HG03039 (cell line): Measurements from ENCODE around the gene SP3.
"Not testable (repeated sequence)": the region's sequence is repeated elsewhere in the genome, so short reads cannot be mapped to it uniquely, and the experiment has no call there.

Experiments used
- ATAC-seq: cut with Tn5 transposase; IDR thresholded peaks from one replicate; pipeline ENCODE4 v1.9.1; 2021; ENCODE audit warnings: mild to moderate bottlenecking, moderate library complexity; ENCODE audit not compliant: unreplicated experiment

The SP3 gene

DNA sequence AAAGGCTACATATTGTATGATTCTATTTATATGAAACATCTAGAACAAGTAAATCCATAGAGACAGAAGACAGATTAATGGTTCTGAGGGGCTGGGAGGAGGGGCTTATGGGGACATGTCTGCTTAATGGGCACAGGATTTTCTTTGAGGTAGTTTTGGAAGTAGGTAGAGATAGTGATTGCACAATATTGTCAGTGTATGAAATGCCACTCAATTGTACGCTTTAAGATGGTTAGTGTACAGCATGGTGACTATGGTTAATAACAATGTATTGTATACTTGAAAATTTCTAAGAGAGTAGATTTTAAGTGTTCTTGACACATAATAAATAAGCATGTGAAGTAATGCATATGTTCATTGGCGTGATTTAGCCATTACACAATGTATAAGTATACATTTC lies 68.4 kb downstream of the SP3 start:
- ATAC-seq = no peak

- ATAC-seq = no peak
Observed at GRCh38 chr2:173892341-173892740, 72.8 kb downstream of the SP3 start.

- no peak for ATAC-seq
Observed at GRCh38 chr2:173891315-173892037, 73.7 kb downstream of the SP3 start.

GRCh38 chr2:173889464-173889863 lies 75.7 kb downstream of the SP3 start:
- not testable (repeated sequence) for ATAC-seq

- no peak for ATAC-seq
Observed at GRCh38 chr2:173886613-173887012, 78.6 kb downstream of the SP3 start.

GRCh38 chr2:173884025-173884802 lies 81.0 kb downstream of the SP3 start:
- ATAC-seq = no peak

DNA sequence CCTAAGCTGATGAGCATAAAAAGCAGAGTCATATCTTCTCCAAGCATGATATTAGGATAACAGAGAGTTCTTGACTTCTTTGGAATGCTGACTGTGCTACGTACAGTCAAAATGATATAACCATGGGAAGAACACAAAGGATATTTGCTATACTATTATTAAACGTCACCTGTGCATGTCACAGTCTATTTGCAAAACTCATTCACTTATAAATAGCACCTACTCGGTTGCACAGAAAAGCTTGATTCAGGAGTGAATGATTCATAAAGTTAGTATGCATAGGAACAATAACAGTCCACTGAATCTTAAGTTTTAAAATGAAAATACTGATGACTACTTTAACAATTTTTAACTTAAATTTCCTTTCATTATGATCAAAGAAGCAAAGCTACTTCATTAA lies 83.3 kb downstream of the SP3 start:
- ATAC-seq = no peak

DNA sequence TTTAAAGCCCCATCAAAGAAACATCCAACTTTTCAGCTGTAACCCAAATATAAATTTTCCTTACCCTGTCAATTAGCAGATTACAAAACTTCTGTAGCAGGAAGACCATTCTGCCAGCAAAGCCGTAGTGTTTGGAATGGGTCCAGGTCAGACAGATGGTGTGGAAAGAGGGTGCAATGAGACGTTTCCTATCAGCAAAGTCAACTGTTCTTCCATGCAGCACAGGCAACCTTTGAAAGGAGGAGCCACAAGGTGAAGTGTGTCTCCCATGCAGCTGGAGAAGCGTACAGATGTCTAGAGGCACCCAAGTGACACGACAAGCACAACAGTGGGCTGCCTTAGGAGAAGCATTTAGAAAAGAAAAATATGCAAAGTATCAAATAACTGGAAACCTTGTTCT lies 83.7 kb downstream of the SP3 start:
- ATAC-seq = no peak

DNA sequence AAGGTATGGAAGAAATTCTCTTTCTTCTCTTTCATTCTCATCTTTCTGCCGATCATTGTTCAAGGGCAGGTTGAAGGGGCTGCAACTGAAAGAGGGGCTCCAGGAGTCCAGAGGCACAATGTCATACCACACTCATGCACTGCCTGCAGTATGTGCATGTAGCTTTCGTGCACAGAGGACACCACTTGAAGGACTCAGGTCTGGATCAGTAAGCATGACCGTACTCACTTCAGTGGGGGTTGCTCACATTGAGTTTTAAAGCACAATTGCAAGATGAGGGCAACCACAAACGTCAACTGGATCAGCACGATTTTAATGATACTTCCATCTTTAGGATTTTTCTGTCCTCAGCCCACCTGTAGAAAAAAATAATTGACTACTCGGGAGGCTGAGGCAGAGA lies 84.6 kb downstream of the SP3 start:
- no peak for ATAC-seq

DNA sequence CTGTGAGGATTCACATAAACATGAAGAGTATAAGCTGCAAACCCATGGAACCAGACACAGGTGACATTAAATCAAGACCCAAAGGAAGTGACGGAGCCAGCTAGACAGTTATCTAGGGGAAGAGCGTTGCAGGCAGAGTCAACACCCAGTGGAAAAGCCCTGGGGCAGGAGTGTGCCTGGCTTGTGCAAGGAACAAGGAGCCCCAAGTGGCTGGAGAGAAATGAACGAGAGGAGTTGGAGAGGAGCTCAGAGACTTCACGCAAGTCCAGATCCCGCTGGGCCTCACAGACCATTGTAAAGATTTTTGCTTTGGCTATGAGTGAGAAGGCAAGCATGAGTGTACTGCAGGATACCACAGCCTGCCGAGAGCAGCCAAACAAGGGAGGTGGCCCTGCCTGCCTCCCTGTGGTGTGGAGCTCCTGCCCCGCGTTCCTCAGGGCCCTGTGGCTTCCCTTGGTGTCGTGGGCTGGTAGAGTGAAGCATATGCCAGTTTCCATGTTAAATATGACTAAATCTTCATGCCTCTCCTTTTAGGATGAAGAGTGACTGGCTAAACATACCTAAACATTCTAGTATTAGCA lies 88.2 kb downstream of the SP3 start:
- no peak for ATAC-seq

GRCh38 chr2:173874894-173875237 lies 90.3 kb downstream of the SP3 start:
- peak; percentile 81 for ATAC-seq

GRCh38 chr2:173874003-173874893 lies 90.9 kb downstream of the SP3 start:
- peak; percentile 11 for ATAC-seq

DNA sequence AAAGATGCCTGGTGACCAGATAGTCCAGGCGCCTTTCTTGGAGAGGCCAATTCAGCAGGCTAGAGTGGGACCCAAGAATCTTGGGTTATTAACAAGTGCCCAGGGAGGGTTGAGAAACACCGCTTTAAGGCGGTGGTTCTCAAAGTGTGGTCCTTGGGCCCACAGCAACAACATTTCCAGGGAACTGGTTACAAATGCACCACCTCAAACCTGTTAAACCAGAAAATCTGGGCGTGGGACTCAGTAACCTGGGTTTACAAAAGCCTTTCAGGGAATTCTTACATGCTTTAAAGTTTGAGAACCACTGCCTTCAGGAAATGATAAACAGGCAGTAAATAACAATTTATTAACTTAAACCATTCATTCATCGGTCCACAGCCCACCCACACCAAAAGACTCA lies 92.5 kb downstream of the SP3 start:
- no peak for ATAC-seq

- no peak for ATAC-seq
Observed at GRCh38 chr2:173869244-173870229, 95.6 kb downstream of the SP3 start.

DNA sequence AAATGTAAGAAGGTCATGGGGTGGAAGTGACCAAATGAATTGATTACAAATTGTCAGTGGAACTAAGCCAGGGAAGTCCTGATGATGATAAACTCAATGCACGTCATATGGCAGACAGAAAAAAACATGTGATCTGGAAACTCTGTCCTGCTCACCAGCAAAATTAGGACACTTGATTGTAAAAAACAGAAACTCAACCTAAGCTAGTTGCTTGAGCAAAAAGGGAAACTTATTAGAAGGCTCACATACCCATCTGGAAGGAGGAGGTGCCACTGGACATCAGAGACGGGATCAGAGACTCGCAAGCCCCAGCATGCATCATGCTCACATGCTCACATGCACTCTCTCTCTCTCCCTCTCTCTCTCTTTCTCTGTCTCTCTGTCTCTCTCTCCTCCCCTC lies 96.8 kb downstream of the SP3 start:
- no peak for ATAC-seq

DNA sequence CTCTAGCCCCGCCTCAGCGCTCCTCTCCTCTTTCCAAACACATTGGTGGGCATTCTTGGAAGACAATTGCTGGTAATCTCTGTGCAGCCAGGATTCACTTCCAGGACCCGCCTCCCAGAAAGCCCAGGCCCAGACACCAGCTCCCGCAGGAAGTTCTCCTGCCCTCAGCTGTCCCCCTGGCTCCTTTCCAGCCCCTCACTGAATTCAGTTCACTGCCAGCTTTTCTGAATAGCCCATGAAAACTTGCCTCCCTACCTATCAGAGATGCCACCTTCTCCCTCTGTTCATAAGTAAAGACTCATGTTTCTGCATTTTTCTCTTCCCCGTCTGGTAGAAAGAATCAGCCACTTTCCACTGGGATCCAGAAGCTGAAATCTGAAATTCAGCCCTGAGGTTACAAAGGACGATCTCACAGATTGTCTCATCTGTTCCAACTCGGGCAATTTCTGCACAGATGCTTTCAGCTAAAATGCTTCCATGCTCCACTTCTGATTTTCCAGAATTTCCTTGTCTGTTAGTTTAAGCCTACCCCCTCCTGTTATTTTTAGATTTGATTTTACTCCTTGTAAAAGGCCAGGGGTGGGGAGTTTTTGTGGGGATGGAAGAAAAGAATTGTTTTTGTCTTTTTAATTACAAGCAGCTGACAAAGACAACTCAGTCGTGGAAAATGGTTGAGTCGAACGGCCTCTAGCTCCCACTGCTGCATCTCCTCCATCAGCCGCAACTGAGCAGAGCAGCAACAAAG lies 98.1 kb downstream of the SP3 start:
- ATAC-seq = no peak

DNA sequence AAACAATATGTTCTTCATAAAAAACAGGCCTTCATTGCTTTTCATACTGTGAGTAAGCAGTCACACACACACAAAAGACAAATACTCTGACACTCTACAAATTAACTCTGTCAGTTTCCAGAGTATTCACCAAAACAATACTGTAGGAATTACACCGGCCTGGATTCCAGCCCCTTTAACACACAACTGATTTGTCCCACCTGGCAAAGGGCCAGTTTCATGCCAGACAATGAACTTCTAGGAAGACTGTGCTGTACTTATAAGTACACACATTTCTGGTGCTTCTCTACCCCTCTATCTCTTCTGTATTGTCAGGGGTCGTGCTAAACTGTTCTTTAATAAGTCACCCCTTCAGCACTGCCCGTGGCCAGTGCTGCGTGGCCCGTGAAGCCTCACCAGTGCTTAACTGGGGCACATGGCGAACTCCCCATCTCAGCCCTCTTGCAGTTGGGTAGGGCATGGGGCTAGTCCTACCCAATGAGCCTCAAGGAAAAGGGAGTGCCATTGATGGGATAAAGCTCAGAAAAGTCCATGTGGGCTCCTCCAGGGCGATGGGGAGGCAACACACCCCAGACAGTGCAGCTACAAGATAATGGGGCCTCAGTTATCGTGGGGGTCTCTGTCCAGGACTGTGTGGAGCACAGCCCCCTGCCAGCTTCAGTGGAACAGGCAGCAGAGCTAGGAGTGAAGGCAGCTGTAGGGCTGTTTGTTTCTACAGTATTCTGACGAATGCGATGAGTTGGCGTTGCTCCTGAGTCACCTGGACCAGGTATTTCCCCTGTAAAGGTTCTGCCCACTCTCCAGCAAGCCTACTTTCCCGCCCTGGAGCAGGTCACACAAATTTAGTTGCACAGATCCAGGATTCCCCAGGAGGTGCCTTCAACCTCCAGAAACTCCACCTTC lies 99.0 kb downstream of the SP3 start:
- ATAC-seq = no peak

- ATAC-seq = no peak
Observed at GRCh38 chr2:173862612-173863217, 102.5 kb downstream of the SP3 start.
